HUES6 (cell line): ENCODE measurements around the gene KDM5C.

Experiments used
- H3K27ac ChIP-seq: 2 replicates; pipeline ENCODE4 v1.7.0; 2013; ENCODE audit warnings: low read depth, mild to moderate bottlenecking, low read length, inconsistent platforms
- H3K27me3 ChIP-seq: 2 replicates; pipeline ENCODE4 v1.6.1; 2013; ENCODE audit warnings: low read length; ENCODE audit not compliant: control insufficient read depth, insufficient read depth
- H3K36me3 ChIP-seq: 2 replicates; pipeline ENCODE4 v1.6.1; 2013; ENCODE audit warnings: low read length; ENCODE audit not compliant: control insufficient read depth, insufficient read depth
- H3K4me1 ChIP-seq: 2 replicates; pipeline ENCODE4 v1.6.1; 2013; ENCODE audit warnings: low read length; ENCODE audit not compliant: control insufficient read depth, insufficient read depth
- H3K4me3 ChIP-seq: 2 replicates; pipeline ENCODE4 v1.5.1; 2013; ENCODE audit warnings: low read depth, low read length
- H3K9ac ChIP-seq: one replicate; pipeline ENCODE4 v1.6.1; 2013; ENCODE audit warnings: mild to moderate bottlenecking, low read length
- H3K9me3 ChIP-seq: 2 replicates; pipeline ENCODE4 v1.6.1; 2013; ENCODE audit warnings: low read depth, low read length; ENCODE audit not compliant: control insufficient read depth, insufficient read depth

The KDM5C gene

GRCh38 chrX:53224860-53225797 is at the start of gene KDM5C:
Gene KDM5C, minus strand, starts transcription at chrX:53225207. Its CDS starts 318 bp downstream, at chrX:53224889.
- H3K4me3 ChIP-seq, result peak within 1 kb of the TSS; percentile 97
- H3K9ac ChIP-seq, result peak within 1 kb of the TSS; percentile 99
- H3K9me3 ChIP-seq, result no peaks in the 10 kb centered on the region; the same call in 1 of the 2 replicates
- no peaks in the 10 kb centered on the region for H3K27me3 ChIP-seq
- H3K36me3 ChIP-seq, result peaks cover 32% of the 10 kb centered on the region
- H3K27ac ChIP-seq, result peak within 1 kb of the TSS; percentile 99
- peaks cover 27% of the 10 kb centered on the region for H3K4me1 ChIP-seq

- Histone ChIP-seq H3K27ac (no peak overlapping the region), H3K9me3 (no peaks in the 10 kb centered on the region; the same call in 1 of the 2 replicates), H3K4me3 (no peak overlapping the region), H3K4me1 (peaks cover 9% of the 10 kb centered on the region), H3K36me3 (no peaks in the 10 kb centered on the region), H3K27me3 (no peaks in the 10 kb centered on the region), H3K9ac (no peak overlapping the region)
These were observed 47.9 kb upstream of the KDM5C start for GRCh38 chrX:53272808-53273337.

GRCh38 chrX:53269536-53270107 is 44.6 kb upstream of the KDM5C start:
- no peak overlapping the region for H3K27ac ChIP-seq

GRCh38 chrX:53268173-53268572 is 43.2 kb upstream of the KDM5C start:
- Histone ChIP-seq H3K36me3 (no peaks in the 10 kb centered on the region), H3K9me3 (no peaks in the 10 kb centered on the region; the same call in 1 of the 2 replicates), H3K4me1 (peaks cover 17% of the 10 kb centered on the region), H3K27ac (no peak overlapping the region), H3K27me3 (no peaks in the 10 kb centered on the region), H3K4me3 (no peak overlapping the region), H3K9ac (no peak overlapping the region)

More at GRCh38 chrX:53269536-53270107, 44.6 kb upstream of the KDM5C start:
- Histone ChIP-seq H3K4me3 (no peak overlapping the region), H3K36me3 (no peaks in the 10 kb centered on the region), H3K27me3 (no peaks in the 10 kb centered on the region), H3K4me1 (peaks cover 13% of the 10 kb centered on the region), H3K9me3 (no peaks in the 10 kb centered on the region; the same call in 1 of the 2 replicates), H3K9ac (no peak overlapping the region)

- no peaks in the 10 kb centered on the region for H3K36me3 ChIP-seq
- H3K9me3 ChIP-seq, result no peaks in the 10 kb centered on the region; the same call in 1 of the 2 replicates
- H3K27me3 ChIP-seq, result no peaks in the 10 kb centered on the region
- no peak overlapping the region for H3K9ac ChIP-seq
- no peak overlapping the region for H3K4me3 ChIP-seq
- H3K4me1 ChIP-seq, result peaks cover 21% of the 10 kb centered on the region
- no peak overlapping the region for H3K27ac ChIP-seq
These were observed 41.9 kb upstream of the KDM5C start for GRCh38 chrX:53266914-53267313.

- peaks cover 21% of the 10 kb centered on the region for H3K4me1 ChIP-seq
- no peaks in the 10 kb centered on the region for H3K27me3 ChIP-seq
- H3K36me3 ChIP-seq, result no peaks in the 10 kb centered on the region
- H3K4me3 ChIP-seq, result no peak overlapping the region
- no peaks in the 10 kb centered on the region; the same call in 1 of the 2 replicates for H3K9me3 ChIP-seq
- H3K9ac ChIP-seq, result no peak overlapping the region
- H3K27ac ChIP-seq, result no peak overlapping the region
These were observed 41.0 kb upstream of the KDM5C start for GRCh38 chrX:53265771-53266574.

- H3K4me1 ChIP-seq, result peaks cover 12% of the 10 kb centered on the region; the same call in 1 of the 2 replicates
- no peaks in the 10 kb centered on the region for H3K27me3 ChIP-seq
- no peak overlapping the region for H3K4me3 ChIP-seq
- no peaks in the 10 kb centered on the region; the same call in 1 of the 2 replicates for H3K9me3 ChIP-seq
- no peak overlapping the region for H3K27ac ChIP-seq
- H3K36me3 ChIP-seq, result no peaks in the 10 kb centered on the region
- H3K9ac ChIP-seq, result no peak overlapping the region
These were observed 38.6 kb upstream of the KDM5C start for GRCh38 chrX:53263597-53264094.

GRCh38 chrX:53262918-53263394 is 37.9 kb upstream of the KDM5C start:
- H3K9me3 ChIP-seq, result no peaks in the 10 kb centered on the region; the same call in 1 of the 2 replicates
- peaks cover 12% of the 10 kb centered on the region; the same call in 1 of the 2 replicates for H3K4me1 ChIP-seq
- H3K4me3 ChIP-seq, result no peak overlapping the region
- H3K27me3 ChIP-seq, result no peaks in the 10 kb centered on the region
- H3K9ac ChIP-seq, result no peak overlapping the region
- H3K27ac ChIP-seq, result no peak overlapping the region
- no peaks in the 10 kb centered on the region for H3K36me3 ChIP-seq

- Histone ChIP-seq H3K27ac (no peak overlapping the region), H3K9ac (no peak overlapping the region), H3K4me1 (peaks cover 13% of the 10 kb centered on the region; the same call in 1 of the 2 replicates), H3K9me3 (no peaks in the 10 kb centered on the region), H3K27me3 (no peaks in the 10 kb centered on the region), H3K4me3 (no peak overlapping the region), H3K36me3 (no peaks in the 10 kb centered on the region)
These were observed 37.3 kb upstream of the KDM5C start for GRCh38 chrX:53262189-53262917.
